B cell (primary cell): ENCODE results near the gene SLC4A3. TPM values are rescaled to one million over a fixed set of nuclear protein-coding genes. Genes with fewer than 3 reads are reported as not detected.

Experiments used
- ATAC-seq: fragments of 200-7000 bp; cut with Tn5 transposase; one replicate; pipeline ENCODE4 v1.10.0; 2021; ENCODE audit warnings: low read depth, mild to moderate bottlenecking, moderate number of reproducible peaks, moderate library complexity
- CTCF ChIA-PET: fragments of 350-600 bp; sonication (Branson Sonifier 250); formaldehyde crosslinking; loops from one replicate; lab custom pipeline; 2021; ENCODE audit warnings: antibody characterized with exemption, inconsistent platforms; lab: Charles Lee
- POLR2A ChIA-PET: fragments of 350-600 bp; sonication (Branson Sonifier 250); formaldehyde crosslinking; loops from one replicate; lab custom pipeline; 2021; ENCODE audit warnings: antibody characterized with exemption; lab: Charles Lee
- DNase-seq: peaks from one replicate; pipeline ENCODE4 v3.0.0; 2013
- H2AFZ ChIP-seq: 2 replicates; pipeline ENCODE4 v1.6.1; 2012; ENCODE audit warnings: mild to moderate bottlenecking, low read depth, low read length; ENCODE audit not compliant: insufficient read depth, poor library complexity, severe bottlenecking
- H3K27ac ChIP-seq, 2 donors: 1 replicate in 1 of 2; 2 replicates in 1 of 2; pipeline ENCODE4 v1.5.1; 2012 to 2013; ENCODE audit warnings: low read length in 2 of 2, mild to moderate bottlenecking in 2 of 2, moderate library complexity in 1 of 2
- H3K27me3 ChIP-seq, 4 experiments: fragments of 200-600 bp in 1 of 4; sonication (generic) in 1 of 4; replicated peaks in 1 of 4; 1 replicate in 2 of 4; 2 replicates in 2 of 4; pipeline versions ENCODE4 v1.6.1 to v1.7.0; 2013 to 2016; ENCODE audit warnings: low read length in 3 of 4, mild to moderate bottlenecking in 2 of 4, mixed read lengths in 1 of 4, moderate library complexity in 1 of 4; ENCODE audit not compliant: insufficient read depth in 4 of 4, control insufficient read depth in 3 of 4; ENCODE audit errors: control extremely low read depth in 1 of 4
- H3K36me3 ChIP-seq, 2 experiments: replicated peaks in 1 of 2; 1 replicate in 1 of 2; 2 replicates in 1 of 2; pipeline versions ENCODE4 v1.6.1 to v1.7.1; 2013; ENCODE audit warnings: low read length in 1 of 2; ENCODE audit not compliant: insufficient read depth in 2 of 2, control insufficient read depth in 1 of 2; ENCODE audit errors: control extremely low read depth in 1 of 2, extremely low read depth in 1 of 2
- H3K4me1 ChIP-seq, 2 donors: fragments of 200-600 bp in 1 of 2; sonication (generic) in 1 of 2; 1 replicate in 1 of 2; 2 replicates in 1 of 2; pipeline versions ENCODE4 v1.5.1 to v1.6.1; 2013 to 2017; ENCODE audit warnings: low read length in 2 of 2; ENCODE audit not compliant: control insufficient read depth in 2 of 2, insufficient read depth in 2 of 2
- H3K4me2 ChIP-seq: replicated peaks from 2 replicates; pipeline ENCODE3; 2012; ENCODE audit warnings: mild to moderate bottlenecking, low read depth, low read length; ENCODE audit not compliant: poor library complexity, severe bottlenecking
- H3K4me3 ChIP-seq, 5 experiments: fragments of 200-600 bp in 1 of 5; sonication (generic) in 1 of 5; 1 replicate in 3 of 5; 2 replicates in 2 of 5; pipeline versions ENCODE4 v1.5.1 to v1.7.0; 2011 to 2016; ENCODE audit warnings: low read length in 4 of 5, mild to moderate bottlenecking in 4 of 5, low read depth in 2 of 5, control low read depth in 1 of 5, moderate library complexity in 1 of 5; ENCODE audit not compliant: insufficient read depth in 1 of 5; ENCODE audit errors: control extremely low read depth in 1 of 5, extremely low read depth in 1 of 5
- H3K79me2 ChIP-seq: fragments of 200-600 bp; sonication (generic); one replicate; pipeline ENCODE4 v1.6.0; 2016; ENCODE audit warnings: low read length; ENCODE audit not compliant: control insufficient read depth, insufficient read depth
- H3K9ac ChIP-seq: fragments of 200-600 bp; sonication (generic); 2 replicates; pipeline ENCODE4 v1.6.1; 2017; ENCODE audit warnings: mild to moderate bottlenecking, low read length, moderate library complexity
- H3K9me3 ChIP-seq, 3 donors: one replicate each; pipeline versions ENCODE4 v1.6.1 to v1.7.1; 2013; ENCODE audit warnings: low read length in 2 of 3; ENCODE audit not compliant: control insufficient read depth in 2 of 3, insufficient read depth in 1 of 3; ENCODE audit errors: control extremely low read depth in 1 of 3
- H4K20me1 ChIP-seq: 2 replicates; pipeline ENCODE4 v1.6.0; 2012; ENCODE audit warnings: mild to moderate bottlenecking, low read length; ENCODE audit not compliant: insufficient read depth, control insufficient read depth, poor library complexity, severe bottlenecking
- H3K27ac Mint-ChIP-seq: one replicate; pipeline ENCODE4 v1.8.0; 2021; ENCODE audit warnings: mixed read lengths
- H3K27me3 Mint-ChIP-seq: one replicate; pipeline ENCODE4 v1.8.0; 2021; ENCODE audit warnings: mixed read lengths
- H3K4me1 Mint-ChIP-seq: one replicate; pipeline ENCODE4 v1.8.0; 2021; ENCODE audit warnings: mixed read lengths
- H3K4me3 Mint-ChIP-seq: one replicate; pipeline ENCODE4 v1.8.0; 2021; ENCODE audit warnings: mixed read lengths
- H3K9me3 Mint-ChIP-seq: one replicate; pipeline ENCODE4 v1.8.0; 2022; ENCODE audit warnings: mixed read lengths; ENCODE audit not compliant: insufficient read depth
- EZH2 ChIP-seq: IDR thresholded peaks from 2 replicates; pipeline ENCODE4 v1.6.1; 2012; ENCODE audit warnings: borderline replicate concordance, low read depth, mild to moderate bottlenecking, moderate library complexity, low read length; ENCODE audit not compliant: insufficient read depth, poor library complexity, severe bottlenecking
- WGBS: methylation state at CpG from one replicate; pipeline ENCODE4 v1.1.5; 2013; ENCODE audit warnings: missing lambda C conversion rate; ENCODE audit not compliant: insufficient coverage; 5-methylcytosine and 5-hydroxymethylcytosine counted together
- intact Hi-C: fragments of 100-400 bp; cut with micrococcal nuclease; formaldehyde crosslinking; loops from one replicate; pipeline ENCODE4 v1.10.0; 2022
- polyA plus RNA-seq: library from polyadenylated mRNA; depleted of rRNA; stranded (reverse); fragments of >200 nt; gene quantifications from 2 replicates; pipeline ENCODE4 v1.2.3, GENCODE V29; 2012
- total RNA-seq, 2 donors: library from RNA; stranded (reverse); fragments of 120-200 nt in 1 of 2; gene quantifications; 1 replicate in 1 of 2; 2 replicates in 1 of 2; pipeline versions ENCODE4 v1.2.3 to v1.2.4, GENCODE V29; 2013 to 2022
- TF ChIP-seq, protein P1 (sequence below): fragments of 200-600 bp; IDR thresholded peaks from one replicate; pipeline ENCODE4 v1.8.0; 2022; ENCODE audit warnings: antibody characterized with exemption, mild to moderate bottlenecking

The SLC4A3 gene
- total and polyA plus RNA-seq, 2 donors (not counting 1 experiment from before 2014, with no cell fraction given) = 0.16 TPM; not detected in 1

GRCh38 chr2:219634171-219634940 is 6.9 kb downstream of the SLC4A3 start:
- Histone ChIP-seq H3K9me3 (no peaks in the 10 kb centered on the region), H4K20me1 (no peaks in the 10 kb centered on the region), H3K9ac (no peak overlapping the region), H3K36me3 (no peaks in the 10 kb centered on the region), H3K27ac (no peak overlapping the region), H3K79me2 (no peaks in the 10 kb centered on the region), H3K27me3 (peaks cover 0 to 16% (median 0%) of the 10 kb centered on the region in 4 experiments), H3K4me3 (no peak overlapping the region), H3K4me2 (no peak overlapping the region), H3K4me1 (no peaks in the 10 kb centered on the region), H2AFZ (no peak overlapping the region)
- peaks cover 43% of the 10 kb centered on the region for H3K27me3 Mint-ChIP-seq
- 93% methylated on average over 15 of the region's 15 CpGs for whole genome bisulfite sequencing
- ATAC-seq = no peak
- H3K4me3 Mint-ChIP-seq = no peak overlapping the region
- no peak for DNase-seq
- H3K9me3 Mint-ChIP-seq = no peaks in the 10 kb centered on the region
- TF ChIP-seq, protein P1, sequence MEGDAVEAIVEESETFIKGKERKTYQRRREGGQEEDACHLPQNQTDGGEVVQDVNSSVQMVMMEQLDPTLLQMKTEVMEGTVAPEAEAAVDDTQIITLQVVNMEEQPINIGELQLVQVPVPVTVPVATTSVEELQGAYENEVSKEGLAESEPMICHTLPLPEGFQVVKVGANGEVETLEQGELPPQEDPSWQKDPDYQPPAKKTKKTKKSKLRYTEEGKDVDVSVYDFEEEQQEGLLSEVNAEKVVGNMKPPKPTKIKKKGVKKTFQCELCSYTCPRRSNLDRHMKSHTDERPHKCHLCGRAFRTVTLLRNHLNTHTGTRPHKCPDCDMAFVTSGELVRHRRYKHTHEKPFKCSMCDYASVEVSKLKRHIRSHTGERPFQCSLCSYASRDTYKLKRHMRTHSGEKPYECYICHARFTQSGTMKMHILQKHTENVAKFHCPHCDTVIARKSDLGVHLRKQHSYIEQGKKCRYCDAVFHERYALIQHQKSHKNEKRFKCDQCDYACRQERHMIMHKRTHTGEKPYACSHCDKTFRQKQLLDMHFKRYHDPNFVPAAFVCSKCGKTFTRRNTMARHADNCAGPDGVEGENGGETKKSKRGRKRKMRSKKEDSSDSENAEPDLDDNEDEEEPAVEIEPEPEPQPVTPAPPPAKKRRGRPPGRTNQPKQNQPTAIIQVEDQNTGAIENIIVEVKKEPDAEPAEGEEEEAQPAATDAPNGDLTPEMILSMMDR = no peak
- TF ChIP-seq EZH2 = no peak
- intact Hi-C loops = no loop called here
- no peak overlapping the region for H3K27ac Mint-ChIP-seq
- ChIA-PET POLR2A (no interaction called here), CTCF (no interaction called here)
- no peaks in the 10 kb centered on the region for H3K4me1 Mint-ChIP-seq

- intact Hi-C loops = no loop called here
- Histone ChIP-seq H3K79me2 (no peaks in the 10 kb centered on the region), H3K27ac (no peak overlapping the region), H4K20me1 (no peaks in the 10 kb centered on the region), H3K4me1 (no peaks in the 10 kb centered on the region), H3K36me3 (no peaks in the 10 kb centered on the region), H2AFZ (no peak overlapping the region), H3K27me3 (peaks cover 0 to 16% (median 0%) of the 10 kb centered on the region in 4 experiments), H3K4me2 (no peak overlapping the region), H3K4me3 (no peak overlapping the region), H3K9ac (no peak overlapping the region), H3K9me3 (no peaks in the 10 kb centered on the region)
- H3K4me3 Mint-ChIP-seq = no peak overlapping the region
- peaks cover 42% of the 10 kb centered on the region for H3K27me3 Mint-ChIP-seq
- ChIA-PET CTCF (no interaction called here), POLR2A (no interaction called here)
- no peak overlapping the region for H3K27ac Mint-ChIP-seq
- ATAC-seq (no peak), DNase-seq (peak; percentile 6)
- no peaks in the 10 kb centered on the region for H3K4me1 Mint-ChIP-seq
- 96% methylated on average over 16 of the region's 22 CpGs for WGBS
- H3K9me3 Mint-ChIP-seq = no peaks in the 10 kb centered on the region
- TF ChIP-seq, protein P1 = no peak
- TF ChIP-seq EZH2 = no peak
Observed at GRCh38 chr2:219634951-219635751, 7.7 kb downstream of the SLC4A3 start.
